H1 (cell line): ENCODE data around the gene NUFIP2. TPM values are rescaled to one million over a fixed set of nuclear protein-coding genes. Genes with fewer than 3 reads are reported as not detected.

Experiments used
- CTCF ChIA-PET: fragments of 300-600 bp; sonication (Branson Sonifier 250); formaldehyde crosslinking; loops from one replicate; lab custom pipeline; 2021; ENCODE audit not compliant: partially characterized antibody; lab: Charles Lee
- POLR2A ChIA-PET: fragments of 300-600 bp; sonication (Branson Sonifier 250); formaldehyde crosslinking; loops from one replicate; lab custom pipeline; 2021; ENCODE audit warnings: inconsistent platforms; ENCODE audit not compliant: partially characterized antibody; lab: Charles Lee
- DNase-seq, 2 experiments: peaks; one replicate each; pipeline versions ENCODE4 v3.0.0 to v3.0.0-alpha.2; 2010 to 2022; ENCODE audit warnings: low spot score in 2 of 2, low read depth in 1 of 2, mixed read lengths in 1 of 2
- FAIRE-seq: peaks from 2 replicates; lab custom pipeline; 2011; peaks lifted over from hg19 to GRCh38; lab: Jason Lieb, UNC
- H2AFZ ChIP-seq: 2 replicates; pipeline ENCODE4 v1.8.1; 2012; ENCODE audit warnings: low read length, inconsistent platforms
- H2AK5ac ChIP-seq: 2 replicates; pipeline ENCODE4 v1.6.1; 2013; ENCODE audit warnings: low read depth, low read length
- H2BK120ac ChIP-seq: replicated peaks from 2 replicates; pipeline ENCODE3; 2013; ENCODE audit warnings: low read depth, low read length, inconsistent platforms
- H2BK12ac ChIP-seq: 2 replicates; pipeline ENCODE4 v1.6.1; 2013; ENCODE audit warnings: low read depth, low read length
- H2BK15ac ChIP-seq: 2 replicates; pipeline ENCODE4 v1.6.1; 2013; ENCODE audit warnings: low read length
- H2BK20ac ChIP-seq: 2 replicates; pipeline ENCODE4 v1.6.1; 2013; ENCODE audit warnings: low read length
- H2BK5ac ChIP-seq: 2 replicates; pipeline ENCODE4 v1.6.1; 2013; ENCODE audit warnings: low read depth, low read length
- H3K14ac ChIP-seq: 2 replicates; pipeline ENCODE4 v1.6.1; 2013; ENCODE audit warnings: inconsistent platforms; ENCODE audit not compliant: insufficient read length
- H3K18ac ChIP-seq: 2 replicates; pipeline ENCODE4 v1.6.1; 2013; ENCODE audit warnings: low read length; ENCODE audit errors: extremely low read depth
- H3K23ac ChIP-seq: 2 replicates; pipeline ENCODE4 v1.6.1; 2013; ENCODE audit warnings: inconsistent platforms; ENCODE audit not compliant: insufficient read length
- H3K23me2 ChIP-seq: 2 replicates; pipeline ENCODE4 v1.6.1; 2013; ENCODE audit warnings: low read depth, low read length
- H3K27ac ChIP-seq: 2 replicates; pipeline ENCODE4 v1.6.1; 2011; ENCODE audit warnings: low read depth, low read length, inconsistent platforms
- H3K27me3 ChIP-seq, 4 experiments: replicated peaks in 1 of 4; 1 replicate in 1 of 4; 2 replicates in 3 of 4; pipeline versions ENCODE4 v1.6.1 to v1.8.1; 2011 to 2013; ENCODE audit warnings: low read length in 3 of 4, mild to moderate bottlenecking in 3 of 4, inconsistent platforms in 2 of 4, mixed read lengths in 2 of 4, moderate library complexity in 1 of 4; ENCODE audit not compliant: control insufficient read depth in 3 of 4, insufficient read depth in 3 of 4; ENCODE audit errors: extremely low read depth in 1 of 4
- H3K36me3 ChIP-seq, 4 experiments: 2 replicates each; pipeline versions ENCODE4 v1.6.1 to v1.8.1; 2011 to 2013; ENCODE audit warnings: mild to moderate bottlenecking in 4 of 4, low read length in 3 of 4, moderate library complexity in 2 of 4, control low read depth in 1 of 4, inconsistent platforms in 1 of 4; ENCODE audit not compliant: insufficient read depth in 4 of 4, control insufficient read depth in 2 of 4
- H3K4ac ChIP-seq: replicated peaks from 2 replicates; pipeline ENCODE3; 2013; ENCODE audit warnings: low read length, low read depth, mixed read lengths, inconsistent platforms; ENCODE audit not compliant: insufficient read length
- H3K4me1 ChIP-seq, 4 experiments: replicated peaks in 1 of 4; 1 replicate in 1 of 4; 2 replicates in 3 of 4; pipeline versions ENCODE4 v1.6.1 to v1.8.1; 2011 to 2013; ENCODE audit warnings: low read length in 3 of 4, inconsistent platforms in 2 of 4, mixed read lengths in 1 of 4; ENCODE audit not compliant: insufficient read depth in 4 of 4, control insufficient read depth in 3 of 4
- H3K4me2 ChIP-seq, 2 experiments: 2 replicates each; pipeline versions ENCODE4 v1.6.1 to v1.8.1; 2011 to 2013; ENCODE audit warnings: low read depth in 2 of 2, low read length in 2 of 2, control low read depth in 1 of 2, inconsistent platforms in 1 of 2, mild to moderate bottlenecking in 1 of 2; ENCODE audit not compliant: insufficient read depth in 1 of 2
- H3K4me3 ChIP-seq, 4 experiments: fragments of 200-600, 300-600 bp in 1 of 4; sonication (generic), shearing (Covaris generic), sonication (Bioruptor Twin) in 1 of 4; 2 replicates each; pipeline versions ENCODE4 v1.5.1 to v1.8.1; 2011 to 2016; ENCODE audit warnings: low read length in 4 of 4, low read depth in 3 of 4, control low read depth in 2 of 4, inconsistent platforms in 2 of 4, mild to moderate bottlenecking in 2 of 4, mixed read lengths in 1 of 4, moderate library complexity in 1 of 4; ENCODE audit not compliant: insufficient read depth in 2 of 4; ENCODE audit errors: extremely low read depth in 1 of 4
- H3K56ac ChIP-seq: replicated peaks from 2 replicates; pipeline ENCODE3; 2013; ENCODE audit warnings: low read depth, mild to moderate bottlenecking, mixed read lengths, low read length, inconsistent platforms; ENCODE audit not compliant: insufficient read length
- H3K79me1 ChIP-seq: 2 replicates; pipeline ENCODE4 v1.6.1; 2013; ENCODE audit warnings: low read depth, low read length, control low read depth
- H3K79me2 ChIP-seq, 2 experiments: 2 replicates each; pipeline versions ENCODE4 v1.6.1 to v1.8.1; 2012 to 2013; ENCODE audit warnings: low read length in 2 of 2, mild to moderate bottlenecking in 2 of 2, inconsistent platforms in 1 of 2; ENCODE audit not compliant: insufficient read depth in 2 of 2, control insufficient read depth in 1 of 2
- H3K9ac ChIP-seq, 4 experiments: replicated peaks in 1 of 4; 1 replicate in 1 of 4; 2 replicates in 3 of 4; pipeline versions ENCODE4 v1.6.1 to v1.8.1; 2011 to 2013; ENCODE audit warnings: low read depth in 3 of 4, low read length in 3 of 4, control low read depth in 2 of 4, mild to moderate bottlenecking in 2 of 4, moderate library complexity in 2 of 4, inconsistent platforms in 1 of 4; ENCODE audit errors: extremely low read depth in 1 of 4
- H3K9me3 ChIP-seq, 2 experiments: 2 replicates each; pipeline versions ENCODE4 v1.6.1 to v1.8.1; 2012 to 2013; ENCODE audit warnings: mild to moderate bottlenecking in 2 of 2, moderate library complexity in 2 of 2, control low read depth in 1 of 2, inconsistent platforms in 1 of 2, low read depth in 1 of 2, low read length in 1 of 2, mixed read lengths in 1 of 2; ENCODE audit not compliant: insufficient read depth in 2 of 2
- H4K20me1 ChIP-seq, 2 experiments: replicated peaks in 1 of 2; 2 replicates each; pipeline versions ENCODE3 to v1.8.1; 2011 to 2013; ENCODE audit warnings: inconsistent platforms in 2 of 2, low read length in 2 of 2, mild to moderate bottlenecking in 1 of 2; ENCODE audit not compliant: insufficient read depth in 2 of 2, control insufficient read depth in 1 of 2
- H4K5ac ChIP-seq: 2 replicates; pipeline ENCODE4 v1.6.1; 2013; ENCODE audit warnings: low read length, low read depth, mixed read lengths, inconsistent platforms; ENCODE audit not compliant: insufficient read length
- H4K8ac ChIP-seq: 2 replicates; pipeline ENCODE4 v1.8.0; 2013; ENCODE audit warnings: mild to moderate bottlenecking, moderate library complexity, low read length, inconsistent platforms; ENCODE audit not compliant: insufficient read depth; ENCODE audit errors: extremely low read depth
- H4K91ac ChIP-seq: replicated peaks from 2 replicates; pipeline ENCODE3; 2013; ENCODE audit warnings: low read length, mixed read lengths, inconsistent platforms; ENCODE audit not compliant: insufficient read length
- CREB1 ChIP-seq: IDR thresholded peaks from 2 replicates; pipeline ENCODE4 v1.6.1; 2012; ENCODE audit warnings: inconsistent platforms
- CTCF ChIP-seq, 3 experiments: IDR thresholded peaks; 1 replicate in 2 of 3; 2 replicates in 1 of 3; pipeline versions ENCODE4 v1.5.1 to v1.6.1; 2011; ENCODE audit warnings: low read length in 3 of 3, mild to moderate bottlenecking in 3 of 3, inconsistent platforms in 2 of 3, low read depth in 1 of 3, moderate library complexity in 1 of 3; ENCODE audit not compliant: insufficient read depth in 1 of 3; ENCODE audit errors: control extremely low read depth in 1 of 3
- KDM4A ChIP-seq: IDR thresholded peaks from one replicate; pipeline ENCODE4 v1.7.1; 2012; ENCODE audit warnings: low read depth, mild to moderate bottlenecking, moderate library complexity, low read length, inconsistent platforms; ENCODE audit not compliant: severe bottlenecking
- KDM5A ChIP-seq: fragments of 200-600 bp; IDR thresholded peaks from 2 replicates; pipeline ENCODE4 v1.7.1; 2012; ENCODE audit warnings: mild to moderate bottlenecking, low read length, inconsistent platforms, mixed read lengths
- WGBS, 2 experiments: shearing (Covaris generic) in 1 of 2; methylation state at CpG; one replicate each; pipeline versions ENCODE4 v1.1.6 to v1.1.7; 2013 to 2015; ENCODE audit warnings: low lambda C conversion rate in 2 of 2, mixed read lengths in 2 of 2, inconsistent platforms in 1 of 2, low coverage in 1 of 2, missing lambda C conversion rate in 1 of 2; ENCODE audit not compliant: insufficient replicate concordance in 2 of 2, insufficient coverage in 1 of 2, insufficient read length in 1 of 2; ENCODE audit errors: extremely low coverage in 1 of 2, missing lambda C conversion rate in 1 of 2; 5-methylcytosine and 5-hydroxymethylcytosine counted together
- polyA plus RNA-seq, 7 experiments: library from polyadenylated mRNA; depleted of rRNA in 3 of 7; stranded (reverse) in 5 of 7; unstranded in 2 of 7; fragments of >200 nt in 5 of 7; fragments of 200-250 nt in 2 of 7; gene quantifications; 1 replicate in 5 of 7; 2 replicates in 1 of 7; 4 replicates in 1 of 7; pipeline versions ENCODE4 v1.2.1 to v1.2.3, GENCODE V29; 2011 to 2013; ENCODE audit warnings: missing spikeins in 2 of 7, mixed read lengths in 2 of 7
- total RNA-seq: library from RNA; stranded (reverse); fragmentation: NEBNext Ultra II Directional; extraction: Animal tissue kit (Norgen Biotek cat#: 25700); gene quantifications from 2 replicates; pipeline ENCODE4 v1.2.1, GENCODE V29; 2021

NUFIP2 gene
- total and polyA plus RNA-seq, 2 of the 8 experiments (the other 6 are each of a cell fraction or from before 2014, with no cell fraction given), result 65.9 to 118 TPM

GRCh38 chr17:29291163-29291752, 2.7 kb downstream of the NUFIP2 start:
- H2BK20ac ChIP-seq, result no peak overlapping the region
- peak overlapping the region; percentile 73 to 99 (median 88) for H3K4me3 ChIP-seq
- no peak overlapping the region for H4K8ac ChIP-seq
- no peak overlapping the region for H3K23ac ChIP-seq
- H3K4me2 ChIP-seq, result peak overlapping the region; percentile 64 to 92
- H3K27me3 ChIP-seq, result no peaks in the 10 kb centered on the region
- no peak overlapping the region for H2BK5ac ChIP-seq
- no peak overlapping the region for H3K27ac ChIP-seq
- peaks cover 2% of the 10 kb centered on the region; the same call in 1 of the 2 replicates for H3K23me2 ChIP-seq
- no peak overlapping the region for H3K14ac ChIP-seq
- H3K56ac ChIP-seq, result no peak overlapping the region
- H2AFZ ChIP-seq, result no peak overlapping the region
- no peak overlapping the region for H4K5ac ChIP-seq
- peaks cover 31 to 32% of the 10 kb centered on the region in 2 experiments for H4K20me1 ChIP-seq
- no peak overlapping the region for H4K91ac ChIP-seq
- H3K4ac ChIP-seq, result no peak overlapping the region
- H3K4me1 ChIP-seq, result peaks cover 0 to 2% (median under 1%) of the 10 kb centered on the region in 4 experiments; a peak in 2 of 7 replicates
- no peak overlapping the region for H2BK120ac ChIP-seq
- DNase-seq, result no peak
- peaks cover 37 to 75% of the 10 kb centered on the region in 2 experiments for H3K79me2 ChIP-seq
- H3K9ac ChIP-seq, result no peak overlapping the region
- no peaks in the 10 kb centered on the region for H3K9me3 ChIP-seq
- H3K36me3 ChIP-seq, result peaks cover 13 to 38% (median 16%) of the 10 kb centered on the region in 4 experiments
- no peak overlapping the region for H2BK12ac ChIP-seq
- H2AK5ac ChIP-seq, result no peak overlapping the region
- 25% methylated on average over 5 of the region's 5 CpGs; no CpG with 5 or more reads in 1 of the 2 experiments for WGBS, 2 experiments
- CTCF ChIA-PET, result interaction anchor here (0.7 to 3.4 kb wide), 13 partner anchors 12 to 373 kb away, joined by 3 to 23 read pairs (median 4); no protein-coding TSS in a partner anchor
- FAIRE-seq, result no peak
- H2BK15ac ChIP-seq, result no peak overlapping the region
- POLR2A ChIA-PET, result interaction anchor here (0.7 to 7.1 kb wide), 9 partner anchors 10 to 287 kb away, joined by 3 to 83 read pairs (median 4); no protein-coding TSS in a partner anchor
- no peak overlapping the region for H3K18ac ChIP-seq
- no peaks in the 10 kb centered on the region for H3K79me1 ChIP-seq
- TF ChIP-seq CREB1 (no peak), KDM4A (no peak), KDM5A (no peak), CTCF (IDR thresholded peaks at IDR 0.05; ENCODE audit: control extremely low read depth in 1 of 3, insufficient read depth in 1 of 3, low read depth in 1 of 3, low read length in 3 of 3) (peak in 2 of 3 experiments; percentile 26 to 54; a peak in 2 of 4 replicates)
